CD4-positive, alpha-beta T cell treated with Interleukin-15 for 4 hours (primary cell): ENCODE data around the gene CYGB.

ENCODE experiments used
- DNase-seq: peaks from one replicate; pipeline ENCODE4 v3.0.0-alpha.2; 2020; ENCODE audit warnings: low spot score

The CYGB gene

GRCh38 chr17:76550712-76551615 lies 13.5 kb upstream of the CYGB start:
- no peak for DNase-seq

GRCh38 chr17:76549539-76549938 lies 12.0 kb upstream of the CYGB start:
- DNase-seq: no peak

GRCh38 chr17:76549215-76549518 lies 11.7 kb upstream of the CYGB start:
- no peak for DNase-seq

- DNase-seq: no peak
Measured at GRCh38 chr17:76548378-76549214, 11.1 kb upstream of the CYGB start.

- no peak for DNase-seq
Measured at GRCh38 chr17:76547642-76548202, 10.2 kb upstream of the CYGB start.

- DNase-seq: peak; percentile 65
Measured at GRCh38 chr17:76547183-76547641, 9.7 kb upstream of the CYGB start.

GRCh38 chr17:76546556-76547182 lies 9.2 kb upstream of the CYGB start:
- DNase-seq: no peak

DNA sequence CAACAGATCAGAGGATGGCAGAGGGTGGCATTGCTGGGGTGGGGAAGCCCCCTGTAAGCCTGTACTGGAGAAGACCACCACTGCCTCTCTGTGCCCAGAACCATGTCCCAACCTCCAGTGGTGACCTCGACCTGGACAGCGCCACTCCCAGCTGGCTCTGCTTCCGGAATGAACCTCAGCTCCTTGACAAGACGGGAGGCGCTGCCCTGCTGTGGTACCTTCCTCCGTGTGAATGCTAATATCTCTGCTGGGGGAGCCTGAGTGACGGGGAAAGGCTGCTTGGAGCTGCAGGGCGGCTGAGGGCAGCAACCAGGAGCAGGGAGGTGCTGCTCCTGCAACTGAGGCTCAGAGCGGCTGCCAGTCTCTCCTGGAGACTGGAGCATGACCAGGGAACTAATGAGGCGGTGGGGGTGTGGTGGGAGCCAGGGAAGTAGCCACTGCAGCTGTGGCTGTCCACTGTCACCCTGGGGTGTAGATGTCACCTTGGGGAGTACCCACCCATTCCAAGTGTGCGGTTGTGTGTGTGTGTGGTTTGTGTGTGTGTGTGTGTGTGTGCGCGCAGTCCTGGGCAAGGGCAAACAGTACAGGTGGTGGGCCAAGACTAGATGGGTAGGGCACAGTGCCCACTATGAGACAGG lies 8.5 kb upstream of the CYGB start:
- no peak for DNase-seq

DNA sequence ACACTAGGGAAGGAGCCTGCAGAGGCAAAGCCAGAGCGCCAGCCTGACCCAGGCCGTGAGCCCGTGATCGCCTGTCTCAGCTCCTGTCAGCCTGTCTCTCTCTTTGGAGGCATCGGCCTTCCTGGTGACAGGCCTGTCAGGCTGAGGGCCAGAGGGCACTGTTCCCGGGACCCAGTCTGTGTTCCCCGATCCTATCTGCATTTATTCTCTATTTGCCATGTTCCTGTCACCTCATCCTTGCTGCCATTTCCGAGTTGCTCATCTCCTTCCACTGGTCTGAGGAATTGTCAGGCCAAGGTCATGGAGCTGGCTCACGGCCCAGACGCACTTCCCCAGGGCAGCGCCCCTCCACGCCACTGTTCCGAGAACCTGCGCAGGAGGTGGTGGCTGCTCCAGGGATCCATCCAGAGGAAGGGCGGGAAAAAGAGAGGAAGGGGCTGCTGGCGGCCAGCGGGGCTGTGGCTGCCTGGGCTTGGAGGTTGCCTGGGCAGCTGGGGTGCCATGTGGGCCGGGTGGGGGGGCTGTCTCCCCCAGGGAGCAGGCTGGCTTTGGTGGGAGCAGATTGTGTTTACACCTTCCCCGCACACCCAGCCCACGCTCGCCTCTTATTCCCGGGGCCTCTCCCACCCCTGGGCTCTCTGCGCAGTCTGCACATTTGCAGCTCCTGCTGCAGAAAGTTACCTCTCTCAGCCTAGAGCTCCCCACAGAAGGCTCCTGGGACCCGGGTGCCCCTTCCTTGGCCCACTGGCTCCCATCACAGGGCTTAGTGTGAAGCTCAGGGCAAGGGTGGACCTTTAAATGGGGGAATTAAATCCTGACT lies 7.2 kb upstream of the CYGB start:
- DNase-seq: no peak

GRCh38 chr17:76543826-76544545 lies 6.5 kb upstream of the CYGB start:
- DNase-seq: no peak

- DNase-seq: no peak
Measured at GRCh38 chr17:76543482-76543825, 5.9 kb upstream of the CYGB start.

DNA sequence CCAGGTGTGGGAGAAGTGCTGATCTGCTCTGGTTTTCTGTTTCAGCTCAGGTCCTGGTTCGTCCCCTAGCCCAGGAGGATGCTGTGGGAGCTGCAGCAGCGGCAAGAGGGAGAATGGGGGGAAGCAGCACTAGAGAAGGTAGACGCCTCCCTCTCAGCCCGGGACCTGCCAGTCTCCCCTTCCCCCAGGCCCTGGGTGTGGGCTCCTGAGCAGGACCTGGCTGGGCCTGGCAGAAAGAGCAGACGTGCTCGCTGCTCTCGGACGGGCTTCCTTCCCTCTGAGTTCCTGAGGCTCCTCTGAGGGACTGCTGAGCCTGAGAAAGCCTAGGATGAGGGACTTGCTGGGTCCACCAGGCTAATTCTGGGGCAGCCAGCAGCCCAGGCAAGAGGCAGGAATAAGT lies 5.5 kb upstream of the CYGB start:
- DNase-seq: no peak

DNA sequence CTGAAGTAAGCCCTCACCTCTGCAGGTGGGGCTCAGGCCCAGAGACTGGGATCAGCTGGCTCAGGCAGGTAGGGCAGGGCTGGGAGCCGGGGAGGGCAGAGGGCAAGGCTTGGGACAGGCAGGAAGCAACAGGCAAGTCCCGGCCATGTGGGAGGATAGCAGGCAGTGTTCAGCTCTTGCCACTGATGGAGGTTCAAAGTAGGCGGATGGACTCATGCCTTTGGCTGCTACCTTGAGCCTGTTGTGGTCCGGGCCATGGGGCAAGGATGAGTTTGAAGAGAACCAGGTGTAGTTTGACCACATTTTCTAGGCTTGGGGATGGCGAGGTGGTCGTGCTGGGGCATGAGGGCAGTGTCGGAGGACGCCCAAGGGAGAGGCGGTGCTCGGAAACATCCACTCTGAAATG lies 5.1 kb upstream of the CYGB start:
- no peak for DNase-seq

- DNase-seq: no peak
Measured at GRCh38 chr17:76541739-76542454, 4.4 kb upstream of the CYGB start.

- DNase-seq: no peak
Measured at GRCh38 chr17:76540381-76541300, 3.1 kb upstream of the CYGB start.

DNA sequence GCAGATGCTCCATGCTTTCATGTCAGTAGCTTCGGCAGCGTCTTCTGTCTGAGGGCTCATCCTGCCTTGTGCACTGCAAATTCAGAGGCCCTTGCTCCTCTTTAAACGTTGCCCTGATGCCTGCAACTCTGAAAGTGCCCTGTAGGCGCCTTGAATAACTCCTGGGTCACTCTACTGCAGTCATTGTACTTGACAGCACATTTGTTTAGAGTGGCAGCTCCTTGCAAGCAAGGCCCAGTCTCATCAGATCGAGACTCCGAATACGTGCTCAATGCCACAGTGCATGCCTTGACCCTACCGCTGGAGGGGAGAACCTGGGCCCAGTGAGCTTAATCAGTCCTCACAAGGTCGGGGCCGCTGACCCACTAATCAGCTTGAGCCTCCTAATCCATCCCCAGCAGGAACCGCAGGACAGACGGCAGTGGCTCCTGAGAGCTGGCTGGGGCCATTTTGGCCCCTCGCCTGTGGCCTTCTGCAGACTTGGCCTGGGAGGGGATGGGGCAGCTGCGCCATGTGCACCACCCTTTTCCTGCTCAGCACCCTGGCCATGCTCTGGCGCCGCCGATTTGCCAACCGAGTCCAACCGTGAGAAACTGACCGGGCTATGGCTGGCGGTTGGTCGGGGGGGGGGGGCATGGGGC lies 2.2 kb upstream of the CYGB start, which contains the start of gene PRCD:
TSS of gene PRCD (plus strand) at position 414 of the 641 bp plus-strand sequence. CDS start at position 512, 98 bp downstream.
- no peak for DNase-seq

GRCh38 chr17:76538941-76539570 lies 1.5 kb upstream of the CYGB start:
- DNase-seq: no peak
